ENCODE results near the gene FBXL7. TPM values are rescaled to one million over a fixed set of nuclear protein-coding genes. Genes with fewer than 3 reads are reported as not detected.

Gene FBXL7
- total RNA-seq, 1 donor from 2014 or later, result 12.3 TPM

- Mint-ChIP-seq H3K27ac (no peak overlapping the region), H3K4me1 (peaks cover 3% of the 10 kb centered on the region), H3K36me3 (peaks cover 7% of the 10 kb centered on the region), H3K9me3 (no peaks in the 10 kb centered on the region), H3K4me3 (no peak overlapping the region), H3K27me3 (ENCODE audit: insufficient read depth, low read depth) (no peaks in the 10 kb centered on the region)
- Histone ChIP-seq H3K4me2 (no peak overlapping the region), H3K9me3 (ENCODE audit: low read depth) (no peaks in the 10 kb centered on the region), H2AFZ (replicated peaks) (no peak overlapping the region), H4K20me1 (ENCODE audit: low read depth) (no peaks in the 10 kb centered on the region), H3K27ac (no peak overlapping the region), H3K79me2 (ENCODE audit: low read depth) (no peaks in the 10 kb centered on the region), H3K27me3 (no peaks in the 10 kb centered on the region), H3K4me3 (no peak overlapping the region), H3K9ac (no peak overlapping the region), H3K36me3 (no peaks in the 10 kb centered on the region), H3F3A (ENCODE audit: low read depth) (peaks cover 13% of the 10 kb centered on the region), H3K4me1 (peaks cover 22% of the 10 kb centered on the region)
- no peak for DNase-seq (ENCODE audit: low spot score)
- no peak for TF ChIP-seq EZH2 (IDR thresholded peaks at IDR 0.05)
- TF ChIP-seq CTCF (IDR thresholded peaks at IDR 0.05), result no peak
- TF ChIP-seq EZH2phosphoT487 (IDR thresholded peaks at IDR 0.05), result no peak
Observed at GRCh38 chr5:15927710-15928380, 427.9 kb downstream of the FBXL7 start.

- no peak overlapping the region for H3K27ac ChIP-seq
- peaks cover 35% of the 10 kb centered on the region for H3K4me1 ChIP-seq
- Mint-ChIP-seq H3K9me3 (no peaks in the 10 kb centered on the region), H3K4me3 (no peak overlapping the region), H3K36me3 (peaks cover 7% of the 10 kb centered on the region), H3K4me1 (peaks cover 6% of the 10 kb centered on the region), H3K27me3 (ENCODE audit: insufficient read depth, low read depth) (no peaks in the 10 kb centered on the region), H3K27ac (no peak overlapping the region)
- peaks cover 25% of the 10 kb centered on the region for H3F3A ChIP-seq (ENCODE audit: low read depth)
- H3K4me2 ChIP-seq, result no peak overlapping the region
- DNase-seq (ENCODE audit: low spot score), result no peak
- no peaks in the 10 kb centered on the region for H3K36me3 ChIP-seq
- no peak overlapping the region for H3K9ac ChIP-seq
- TF ChIP-seq CTCF (IDR thresholded peaks at IDR 0.05) (no peak), EZH2phosphoT487 (IDR thresholded peaks at IDR 0.05) (no peak), EZH2 (IDR thresholded peaks at IDR 0.05) (no peak)
- H3K79me2 ChIP-seq (ENCODE audit: low read depth), result no peaks in the 10 kb centered on the region
- no peaks in the 10 kb centered on the region for H3K9me3 ChIP-seq (ENCODE audit: low read depth)
- H3K4me3 ChIP-seq, result no peak overlapping the region
- no peak overlapping the region for H2AFZ ChIP-seq (replicated peaks)
- H3K27me3 ChIP-seq, result no peaks in the 10 kb centered on the region
- no peaks in the 10 kb centered on the region for H4K20me1 ChIP-seq (ENCODE audit: low read depth)
Observed at GRCh38 chr5:15929611-15930263, 429.8 kb downstream of the FBXL7 start.

- H3K4me3 Mint-ChIP-seq, result no peak overlapping the region
- no peak overlapping the region for H3K27ac Mint-ChIP-seq
- Histone ChIP-seq H2AFZ (replicated peaks) (no peak overlapping the region), H3K27ac (no peak overlapping the region), H3K79me2 (ENCODE audit: low read depth) (no peaks in the 10 kb centered on the region), H3K4me3 (no peak overlapping the region), H3K27me3 (no peaks in the 10 kb centered on the region), H4K20me1 (ENCODE audit: low read depth) (no peaks in the 10 kb centered on the region), H3K9me3 (ENCODE audit: low read depth) (no peaks in the 10 kb centered on the region), H3F3A (ENCODE audit: low read depth) (peaks cover 25% of the 10 kb centered on the region), H3K4me1 (peaks cover 32% of the 10 kb centered on the region), H3K4me2 (no peak overlapping the region), H3K9ac (no peak overlapping the region), H3K36me3 (no peaks in the 10 kb centered on the region)
- DNase-seq (ENCODE audit: low spot score), result no peak
- TF ChIP-seq EZH2 (IDR thresholded peaks at IDR 0.05) (no peak), EZH2phosphoT487 (IDR thresholded peaks at IDR 0.05) (no peak), CTCF (IDR thresholded peaks at IDR 0.05) (no peak)
- H3K36me3 Mint-ChIP-seq, result peaks cover 17% of the 10 kb centered on the region
- H3K9me3 Mint-ChIP-seq, result no peaks in the 10 kb centered on the region
- H3K27me3 Mint-ChIP-seq (ENCODE audit: insufficient read depth, low read depth), result no peaks in the 10 kb centered on the region
- peaks cover 6% of the 10 kb centered on the region for H3K4me1 Mint-ChIP-seq
Observed at GRCh38 chr5:15932066-15932465, 432.1 kb downstream of the FBXL7 start.
